VCaP (cell line): ENCODE results near the gene PLEKHG5.

ENCODE experiments used
- H3K27ac ChIP-seq: fragments of 450-650 bp; 2 replicates; pipeline ENCODE4 v1.5.1; 2017
- CTCF ChIP-seq: fragments of 450-650 bp; conservative IDR thresholded peaks from 2 replicates; pipeline ENCODE4 v1.5.1; 2017; ENCODE audit warnings: mild to moderate bottlenecking, moderate library complexity

PLEKHG5 gene

GRCh38 chr1:6474815-6475282 lies 16.6 kb downstream of the PLEKHG5 start:
- H3K27ac ChIP-seq: no peak overlapping the region
- TF ChIP-seq CTCF: no peak

GRCh38 chr1:6473974-6474814 lies 17.3 kb downstream of the PLEKHG5 start:
- TF ChIP-seq CTCF: no peak
- no peak overlapping the region for H3K27ac ChIP-seq

GRCh38 chr1:6473156-6473555 lies 18.3 kb downstream of the PLEKHG5 start:
- H3K27ac ChIP-seq: no peak overlapping the region
- no peak for TF ChIP-seq CTCF

GRCh38 chr1:6472391-6472790 lies 19.1 kb downstream of the PLEKHG5 start:
- H3K27ac ChIP-seq: no peak overlapping the region
- TF ChIP-seq CTCF: 0 out of 2 replicates have a peak, but pooled peaks have one; percentile 8

GRCh38 chr1:6471970-6472368 lies 19.5 kb downstream of the PLEKHG5 start:
- no peak for TF ChIP-seq CTCF
- no peak overlapping the region for H3K27ac ChIP-seq

- H3K27ac ChIP-seq: no peak overlapping the region
- TF ChIP-seq CTCF: no peak
These were observed 20.1 kb downstream of the PLEKHG5 start for GRCh38 chr1:6471086-6471969.
